OCI-M2 (cell line): ENCODE measurements around the gene SFTPB.
"Not testable (repeated sequence)": the region's sequence is repeated elsewhere in the genome, so short reads cannot be mapped to it uniquely, and the experiment has no call there.

Experiments used
- DNase-seq: peaks from one replicate; lab custom pipeline; 2025; ENCODE audit not compliant: unreplicated experiment; lab: John Stamatoyannopoulos, UW

The SFTPB gene

DNA sequence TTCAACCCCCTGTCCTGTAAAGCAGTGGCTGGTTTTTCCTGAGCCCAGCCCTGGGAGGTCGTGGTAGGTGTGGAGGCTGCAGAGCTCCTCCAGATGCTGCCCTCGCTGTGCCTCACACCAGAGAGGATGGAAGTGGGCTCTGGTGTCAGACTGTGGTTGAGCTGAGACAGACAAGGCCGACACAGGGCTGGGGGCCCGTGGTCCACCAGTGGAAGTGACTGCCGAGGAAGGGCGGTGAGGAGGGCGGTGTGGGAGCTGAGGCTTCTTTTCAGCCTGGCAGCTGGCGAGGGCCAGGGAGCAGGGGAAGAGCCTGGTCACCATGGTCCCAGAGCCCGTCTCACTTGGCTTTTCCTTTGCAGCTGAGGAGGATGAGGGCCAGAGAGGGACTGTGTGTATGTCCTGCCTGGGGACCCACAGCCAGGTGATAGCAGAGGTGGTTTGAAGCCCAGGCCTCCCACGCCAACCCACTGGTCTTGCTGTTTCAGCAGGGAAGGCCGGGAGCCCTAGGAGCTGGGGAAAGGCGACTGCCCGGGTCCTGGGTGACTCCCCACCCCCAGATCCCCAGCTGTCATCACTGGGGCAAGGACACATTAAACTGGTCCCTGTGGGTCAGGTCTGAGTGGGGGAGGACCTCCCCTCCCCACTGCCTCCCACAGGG lies 8.5 kb downstream of the SFTPB start:
- no peak for DNase-seq

DNA sequence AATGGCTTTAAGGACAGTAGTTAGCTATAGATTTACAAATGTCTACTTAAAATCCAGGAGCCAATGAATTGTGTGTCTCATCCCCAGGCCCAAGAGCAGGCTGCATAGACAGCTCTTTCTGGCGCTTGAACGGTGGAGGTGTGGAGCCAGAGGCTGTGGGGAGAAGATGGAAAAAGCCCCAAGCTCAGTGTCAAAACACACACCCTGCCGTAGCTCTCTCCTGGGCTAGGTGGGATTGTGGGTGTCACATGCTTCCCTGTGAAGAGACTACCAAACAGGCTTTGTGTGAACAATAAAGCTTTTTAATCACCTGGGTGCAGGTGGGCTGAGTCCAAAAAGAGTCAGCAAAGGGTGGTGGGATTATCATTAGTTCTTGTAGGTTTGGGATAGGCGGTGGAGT lies 10.6 kb downstream of the SFTPB start:
- not testable (repeated sequence) for DNase-seq

DNA sequence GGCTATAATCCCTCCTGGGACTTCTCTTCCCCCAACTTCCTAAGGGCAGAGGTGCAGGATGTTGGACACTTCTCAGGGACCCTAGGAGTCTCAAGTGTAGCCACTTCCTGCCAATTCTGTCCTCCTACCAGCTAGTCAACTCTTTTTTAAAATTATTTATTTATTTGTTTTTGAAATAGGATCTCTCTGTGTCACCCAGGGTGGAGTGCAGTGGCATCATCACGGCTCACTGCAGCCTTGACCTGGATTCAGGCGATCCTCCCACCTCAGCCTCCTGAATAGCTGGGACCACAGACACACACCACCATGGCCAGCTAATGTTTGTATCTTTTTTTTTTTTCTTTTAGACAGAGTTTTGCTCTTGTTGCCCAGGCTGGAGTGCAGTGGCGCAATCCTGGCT lies 11.5 kb downstream of the SFTPB start:
- no peak for DNase-seq

DNA sequence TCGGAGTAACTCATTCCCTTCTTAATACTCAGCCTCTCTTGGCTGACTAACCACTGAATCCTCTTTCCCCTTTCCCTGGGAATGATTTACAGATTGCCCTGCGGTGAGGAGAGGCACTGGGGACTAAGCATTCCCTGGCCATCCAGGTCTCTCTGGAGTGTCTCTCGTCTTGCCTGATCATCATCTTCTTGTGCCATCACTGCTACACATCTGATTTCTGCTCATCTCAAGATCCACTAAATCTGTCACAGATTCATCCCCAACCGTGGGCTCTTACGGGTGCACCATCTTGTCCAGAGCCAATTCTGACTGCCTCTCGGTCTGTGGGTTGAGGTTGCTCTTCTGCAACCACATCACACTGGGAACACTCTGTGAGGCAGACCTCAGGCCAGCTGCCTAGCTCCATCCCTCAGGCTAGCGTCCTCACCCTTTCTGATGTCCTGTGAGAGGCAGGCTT lies 12.0 kb downstream of the SFTPB start:
- no peak for DNase-seq

DNA sequence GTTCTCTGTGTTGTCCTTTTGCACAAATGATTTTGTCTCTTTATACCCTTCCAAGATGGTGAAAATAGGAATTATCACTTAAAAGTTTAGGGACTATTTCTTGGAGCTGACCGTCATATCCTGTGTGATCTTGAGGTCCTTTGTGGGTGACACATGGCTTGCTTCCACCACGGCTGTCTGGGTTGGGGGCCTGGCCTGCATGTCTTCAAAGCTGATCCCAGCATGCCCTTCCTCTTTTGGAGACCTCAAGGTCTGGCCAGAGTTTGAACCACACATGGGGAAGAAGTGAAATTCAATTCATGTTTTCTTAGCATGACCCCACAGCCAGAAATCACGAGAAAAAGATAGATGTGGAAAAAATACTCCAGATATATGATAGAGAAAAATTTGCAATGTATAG lies 14.0 kb downstream of the SFTPB start:
- no peak for DNase-seq

DNA sequence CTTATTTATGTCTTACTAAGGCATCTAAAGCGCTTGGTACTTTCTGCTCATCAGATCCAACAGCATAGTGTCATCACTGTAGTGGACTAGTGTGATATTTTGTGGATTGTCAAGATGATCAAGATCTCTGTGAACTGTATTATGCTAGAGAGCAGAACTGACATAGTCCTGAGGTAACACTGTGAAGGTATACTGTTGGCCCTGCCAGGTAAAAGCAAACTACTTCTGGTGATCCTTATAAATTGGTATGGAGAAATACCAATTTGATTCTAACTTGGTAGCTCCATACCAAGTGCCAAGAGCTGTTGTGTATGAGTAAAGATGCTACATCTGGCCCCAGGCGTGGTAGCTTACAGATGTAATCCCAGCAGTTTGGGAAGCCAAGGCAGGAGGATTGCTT lies 15.9 kb downstream of the SFTPB start:
- DNase-seq: no peak

DNA sequence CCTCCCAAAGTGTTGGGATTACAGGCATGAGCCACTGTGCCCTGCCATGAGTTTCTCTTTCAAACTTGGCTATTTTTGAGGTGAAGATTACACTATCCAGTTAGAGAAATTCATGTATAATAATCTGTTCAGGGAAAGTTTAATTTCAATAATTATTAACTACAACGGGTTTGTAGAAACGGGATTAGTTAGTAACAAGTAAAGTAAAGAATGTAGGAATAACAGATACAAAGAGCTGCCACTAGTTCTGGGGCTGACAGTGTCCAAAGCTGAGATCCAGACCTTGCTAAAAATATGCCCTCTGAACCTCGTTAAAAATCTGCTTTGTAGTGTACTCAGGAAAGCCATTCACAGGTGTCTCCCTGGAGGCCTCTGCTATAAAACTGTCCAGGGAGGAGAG lies 16.9 kb downstream of the SFTPB start:
- no peak for DNase-seq

DNA sequence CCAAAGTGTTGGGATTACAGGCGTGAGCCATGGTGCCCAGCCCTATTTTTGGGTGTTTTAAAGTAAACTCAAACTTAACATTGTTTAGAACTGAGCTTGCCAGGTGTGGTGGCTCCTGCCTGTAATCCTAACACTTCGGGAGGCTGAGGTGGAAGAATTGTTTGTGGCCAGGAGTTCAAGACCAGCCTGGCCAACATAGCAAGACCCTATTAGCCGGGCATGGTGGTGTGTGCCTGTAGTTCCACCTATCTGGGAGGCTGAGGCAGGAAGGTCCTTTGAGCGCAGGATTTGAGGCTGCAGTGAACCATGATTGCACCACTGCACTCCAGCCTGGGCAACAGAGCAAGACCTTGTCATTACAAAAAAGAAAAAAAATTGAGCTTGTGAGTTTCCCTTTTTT lies 17.5 kb downstream of the SFTPB start:
- no peak for DNase-seq

DNA sequence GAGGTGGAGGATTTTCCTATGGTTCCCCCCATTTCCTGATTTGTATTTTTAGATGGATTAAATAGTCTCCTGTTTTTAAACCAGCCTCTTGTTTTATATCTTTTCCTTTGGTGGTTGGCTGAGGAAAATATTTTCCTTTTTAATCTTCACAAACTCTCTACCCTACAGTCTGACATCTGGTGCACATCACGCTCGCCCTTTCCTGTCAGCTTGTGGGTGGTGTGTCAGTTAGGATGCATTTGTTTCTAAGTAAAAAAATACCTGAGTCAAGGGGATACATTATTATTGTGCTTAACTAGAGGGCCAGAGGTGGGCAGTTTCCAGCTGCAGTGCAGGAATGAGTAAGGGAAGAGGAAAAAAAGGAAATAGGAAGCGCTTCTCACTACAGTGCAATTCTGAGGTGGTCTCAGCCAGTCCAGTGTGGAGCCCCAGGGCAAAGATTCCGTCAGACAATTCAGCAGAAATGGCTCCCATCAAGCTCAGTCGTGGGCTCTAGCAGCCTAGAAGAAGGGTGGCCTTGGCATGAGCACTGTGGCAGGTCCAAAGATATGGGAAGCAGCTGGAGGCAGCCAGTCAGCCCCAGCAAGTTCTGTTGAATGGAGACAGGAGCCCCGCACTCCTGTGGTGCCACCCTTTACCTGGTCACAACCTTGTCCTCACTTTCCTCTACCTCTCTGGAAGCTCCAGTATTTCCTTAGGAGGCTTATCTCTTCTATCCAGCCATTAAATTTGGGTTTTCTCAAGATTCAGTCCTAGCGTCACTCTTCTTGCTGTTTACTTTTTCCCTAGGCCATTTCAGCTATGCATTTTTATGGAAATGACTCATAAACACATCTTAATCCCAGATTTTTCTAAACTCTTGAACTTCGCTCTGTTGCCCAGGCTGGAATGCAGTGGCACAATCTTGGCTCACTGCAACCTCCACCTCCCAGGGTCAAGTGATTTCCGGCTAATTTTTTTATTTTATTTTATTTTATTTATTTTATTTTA lies 18.5 kb downstream of the SFTPB start:
- no peak for DNase-seq

DNA sequence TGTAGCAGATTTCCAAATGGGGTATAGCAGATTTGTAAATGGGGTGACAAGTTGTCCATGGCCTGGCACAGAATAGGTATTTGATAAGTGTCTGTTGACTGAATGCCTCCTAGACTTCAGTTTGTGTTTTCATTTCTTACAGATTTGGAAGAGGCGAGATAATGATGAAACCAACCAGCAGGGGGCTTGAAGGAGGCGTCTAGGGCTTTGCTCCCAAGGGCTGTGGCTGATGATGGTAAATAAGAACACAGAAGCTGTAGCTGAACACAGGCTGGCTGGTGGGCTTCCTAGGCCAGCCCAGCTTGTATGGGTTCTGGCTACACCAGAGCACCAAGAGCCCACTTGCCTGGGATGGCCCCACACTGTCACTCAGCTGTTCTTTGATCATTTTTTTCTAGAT lies 19.4 kb downstream of the SFTPB start:
- DNase-seq: no peak

DNA sequence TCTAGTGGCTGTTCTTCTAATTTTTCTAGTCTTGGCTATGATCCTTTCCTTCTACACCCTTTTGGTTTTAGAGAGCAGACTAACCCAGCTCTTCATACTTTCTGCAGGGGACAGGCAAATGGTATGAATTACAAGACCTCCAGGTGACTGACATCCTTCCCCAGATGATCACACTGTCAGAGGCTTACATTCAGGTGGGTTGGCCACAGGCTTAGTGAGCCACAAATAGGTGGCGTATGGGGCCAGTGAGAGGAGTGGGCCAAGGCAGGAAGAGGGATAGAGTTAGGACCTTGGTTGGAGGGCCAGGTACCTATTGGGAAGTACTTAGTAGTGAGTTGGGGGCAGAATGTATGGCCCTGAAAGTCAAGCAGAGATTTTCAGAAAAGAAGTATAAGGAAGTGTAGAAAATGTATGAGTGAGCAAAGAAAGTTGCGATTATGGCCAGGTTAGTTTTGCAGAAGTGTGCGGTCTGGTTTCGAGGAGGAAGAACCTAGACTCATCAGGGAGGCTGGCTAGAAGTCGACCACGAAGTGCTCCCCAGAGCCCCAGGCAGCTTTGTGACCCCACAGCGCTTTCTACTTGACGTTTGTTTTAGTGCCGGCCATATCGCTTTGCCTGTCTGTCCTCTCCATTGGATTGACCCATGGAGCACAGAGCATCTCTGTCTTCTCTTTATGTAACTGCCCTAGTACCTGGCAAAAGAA lies 20.0 kb downstream of the SFTPB start:
- no peak for DNase-seq

DNA sequence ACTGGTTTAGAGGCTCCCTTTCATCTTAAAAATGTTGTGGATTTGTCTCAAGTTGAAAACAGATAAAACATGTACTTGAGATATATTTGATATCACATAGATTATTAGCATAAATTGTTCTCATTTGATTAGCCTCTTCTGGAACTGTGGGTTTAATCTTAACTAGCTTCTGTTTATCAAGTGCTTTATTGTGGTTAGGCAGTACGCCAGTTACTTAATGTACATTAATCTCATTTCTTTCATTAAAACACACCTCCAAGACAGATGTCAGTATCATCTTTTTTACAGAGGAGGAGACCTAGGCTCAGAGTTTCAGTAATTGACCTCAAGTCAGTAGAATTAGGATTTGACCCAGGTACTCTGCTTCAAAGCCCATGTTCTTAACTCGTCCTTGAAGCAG lies 21.8 kb downstream of the SFTPB start:
- no peak for DNase-seq

DNA sequence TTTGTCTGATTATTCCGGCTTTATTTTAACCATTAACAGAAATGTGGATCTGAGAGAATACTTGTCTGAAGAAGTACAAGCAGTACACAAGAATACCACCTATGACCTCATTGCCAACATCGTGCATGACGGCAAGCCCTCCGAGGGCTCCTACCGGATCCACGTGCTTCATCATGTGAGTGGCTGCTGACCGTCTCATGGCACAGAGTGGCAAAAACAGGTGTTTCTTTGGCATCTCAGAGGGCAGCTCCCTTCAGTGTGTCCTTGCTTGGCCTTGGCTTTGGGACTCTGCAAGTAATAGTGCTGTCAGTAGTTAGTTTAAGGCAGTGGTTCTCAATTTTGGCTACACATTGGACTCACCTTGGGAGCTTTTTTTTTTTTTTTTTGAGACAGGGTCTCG lies 23.1 kb downstream of the SFTPB start:
- no peak for DNase-seq

DNA sequence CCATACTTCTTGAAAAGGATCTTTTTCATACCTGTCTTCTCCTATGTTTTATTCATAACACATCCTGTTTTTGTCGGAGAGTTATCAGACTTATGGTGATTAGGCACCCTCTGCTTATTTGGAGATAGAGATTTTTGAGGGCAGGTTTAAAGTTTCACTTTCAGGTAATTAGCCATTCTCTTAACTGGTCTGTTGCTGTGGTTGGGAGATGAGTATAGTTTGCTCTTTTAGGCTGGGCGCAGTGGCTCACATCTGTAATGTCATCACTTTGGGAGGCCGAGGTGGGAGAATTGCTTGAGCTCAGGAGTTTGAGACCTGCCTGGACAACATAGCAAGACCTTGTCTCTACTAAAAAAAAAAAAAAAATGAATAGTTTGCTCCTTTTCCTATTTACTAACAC lies 25.3 kb downstream of the SFTPB start:
- DNase-seq: no peak

DNA sequence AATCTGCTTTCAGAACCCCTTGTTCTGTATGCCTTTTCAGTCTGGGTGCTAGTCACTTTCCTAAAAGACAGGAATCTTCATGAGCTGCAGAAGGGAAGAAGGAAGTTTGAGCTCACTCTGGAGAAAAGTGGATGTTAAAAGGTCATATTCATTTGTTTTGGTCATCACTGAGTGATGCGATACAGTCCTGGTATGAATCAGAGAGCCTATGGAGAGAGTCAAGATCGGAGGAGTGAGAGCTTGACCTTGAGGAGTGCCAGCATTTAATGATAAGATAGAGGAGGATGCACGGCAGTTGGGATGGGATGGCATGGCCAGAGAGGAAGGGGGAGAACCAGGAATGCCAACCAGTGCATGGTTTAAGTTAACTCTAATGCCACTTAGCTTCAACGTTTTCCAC lies 32.4 kb downstream of the SFTPB start:
- no peak for DNase-seq

DNA sequence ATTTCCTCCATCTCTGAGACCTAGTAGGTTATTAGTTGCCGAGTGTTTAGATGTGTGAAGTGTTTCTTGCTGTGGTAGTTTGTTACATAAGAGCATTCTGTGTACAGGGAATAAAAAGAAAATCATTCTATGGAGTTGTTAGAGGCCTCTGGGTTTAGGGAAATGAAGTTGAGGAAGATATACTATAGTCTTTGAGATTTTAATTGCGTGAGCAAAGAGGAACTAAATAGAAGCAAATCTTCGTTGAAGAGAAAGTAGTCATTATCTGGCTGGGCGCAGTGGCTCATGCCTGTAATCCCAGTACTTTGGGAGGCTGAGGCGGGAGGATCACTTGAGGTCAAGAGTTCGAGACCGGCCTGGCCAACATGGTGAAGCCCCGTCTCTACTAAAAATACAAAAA lies 33.0 kb downstream of the SFTPB start:
- DNase-seq: no peak

DNA sequence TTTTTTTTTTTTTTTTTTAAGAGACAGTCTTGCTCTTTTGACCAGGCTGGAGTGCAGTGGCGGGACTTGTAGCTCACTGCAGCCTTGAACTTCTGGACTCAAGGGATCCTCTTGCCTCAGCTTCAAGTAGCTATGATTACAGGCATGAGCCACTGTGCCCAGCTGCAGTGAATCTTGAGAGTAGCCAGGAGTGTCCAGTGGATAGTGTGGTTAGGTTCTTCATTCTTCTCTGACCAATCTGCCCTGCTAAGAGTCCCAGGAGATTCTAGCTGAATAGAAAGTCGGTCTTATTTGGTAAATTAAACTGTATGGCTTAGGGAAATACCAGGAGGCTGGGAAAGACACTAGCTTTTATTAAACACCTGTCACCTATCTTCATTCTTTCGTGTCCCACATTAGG lies 36.7 kb downstream of the SFTPB start:
- no peak for DNase-seq

DNA sequence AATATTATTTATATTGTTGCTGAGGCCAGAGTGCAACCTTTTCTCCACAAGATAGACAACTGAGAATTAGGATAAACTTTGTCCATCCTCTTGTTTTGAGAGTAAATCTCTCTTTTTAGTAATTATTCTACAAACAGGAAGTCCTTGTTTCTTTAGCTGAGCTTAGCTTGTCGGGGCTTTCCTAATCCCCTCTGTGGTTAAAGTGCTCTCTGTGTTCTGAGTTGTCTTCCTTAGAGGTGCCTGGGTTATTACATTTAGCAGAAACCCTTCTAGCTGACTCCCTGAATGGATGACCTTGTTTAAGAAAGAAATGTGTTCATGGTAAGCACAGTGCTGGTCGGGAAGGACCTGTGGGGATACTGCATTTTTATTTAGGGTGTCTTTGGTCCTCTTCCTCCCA lies 39.3 kb downstream of the SFTPB start:
- DNase-seq: no peak

DNA sequence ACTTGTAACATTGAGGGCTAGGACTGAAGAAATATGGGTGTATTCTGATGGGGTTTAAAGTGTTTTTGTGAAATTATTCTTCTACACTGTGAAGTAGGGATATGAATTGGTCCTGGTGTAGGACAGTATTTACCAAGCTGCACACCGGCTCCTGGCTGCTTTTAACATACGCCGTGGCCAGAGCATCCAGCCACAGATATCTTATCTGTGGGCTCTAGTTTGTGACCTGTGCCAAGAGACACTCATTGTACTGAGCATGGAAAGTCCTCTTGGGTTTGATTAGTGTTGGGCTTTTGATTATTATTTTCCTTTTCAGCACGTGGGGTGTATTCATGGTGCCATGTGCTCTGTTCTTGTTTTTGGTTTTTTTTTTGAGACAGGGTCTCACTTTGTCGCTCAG lies 44.0 kb downstream of the SFTPB start:
- no peak for DNase-seq

DNA sequence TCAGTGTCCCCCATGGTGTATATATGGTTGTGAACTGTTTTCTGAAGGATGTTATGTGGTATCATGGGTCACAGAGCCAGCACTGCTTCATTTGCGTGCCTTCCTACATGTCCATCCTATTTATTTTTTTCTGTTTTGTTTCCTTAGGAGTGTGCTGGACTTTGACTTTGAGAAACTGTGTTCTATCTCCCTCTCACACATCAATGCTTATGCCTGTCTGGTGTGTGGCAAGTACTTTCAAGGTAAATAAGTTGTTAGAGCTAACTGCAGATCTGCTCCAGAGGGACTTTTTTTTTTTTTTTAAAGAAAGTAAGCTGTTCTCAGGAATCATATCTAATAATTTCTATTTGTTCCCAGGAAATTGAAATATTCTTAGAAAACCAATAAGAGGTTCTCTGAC lies 46.7 kb downstream of the SFTPB start:
- no peak for DNase-seq

DNA sequence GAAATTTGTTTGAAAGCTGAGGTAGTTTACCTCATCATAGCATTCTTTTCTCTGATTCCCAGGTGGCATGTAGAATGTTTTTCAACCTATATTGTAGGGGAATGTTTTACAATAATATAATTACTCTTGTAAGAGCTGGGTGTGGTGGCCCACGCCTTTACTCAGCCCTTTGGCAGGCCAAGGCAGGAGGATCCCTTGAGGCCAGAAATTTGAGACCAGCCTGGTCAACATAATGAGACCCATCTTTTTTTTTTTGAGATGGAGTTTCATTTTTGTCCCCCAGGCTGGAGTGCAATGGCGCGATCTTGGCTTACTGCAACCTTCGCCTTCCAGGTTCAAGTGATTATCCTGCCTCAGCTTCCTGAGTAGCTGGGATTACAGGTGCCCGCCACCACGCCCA lies 48.4 kb downstream of the SFTPB start:
- DNase-seq: no peak

DNA sequence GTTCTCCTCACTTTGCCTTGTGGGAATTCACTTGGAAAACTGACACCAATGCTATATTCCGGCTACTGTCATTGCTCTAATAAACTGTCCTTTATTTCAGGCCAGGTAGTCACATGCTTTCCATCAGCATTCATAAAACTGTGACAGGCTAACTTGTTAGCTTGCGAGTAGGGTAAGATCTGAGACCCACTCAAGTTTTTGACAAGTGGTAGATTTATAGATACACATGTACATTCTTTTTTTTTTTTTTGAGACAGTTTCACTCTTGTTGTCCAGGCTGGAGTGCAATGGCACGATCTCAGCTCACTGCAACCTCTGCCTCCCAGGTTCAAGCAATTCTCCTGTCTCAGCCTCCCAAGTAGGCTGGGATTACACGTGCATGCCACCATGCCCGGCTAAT lies 50.3 kb downstream of the SFTPB start:
- DNase-seq: not testable (repeated sequence)
